GM19455 (cell line): ENCODE measurements around the gene ODC1.
"Not testable (repeated sequence)": the region's sequence is repeated elsewhere in the genome, so short reads cannot be mapped to it uniquely, and the experiment has no call there.

Experiments
- ATAC-seq: cut with Tn5 transposase; IDR thresholded peaks from one replicate; pipeline ENCODE4 v1.9.1; 2021; ENCODE audit not compliant: unreplicated experiment

The ODC1 gene

DNA sequence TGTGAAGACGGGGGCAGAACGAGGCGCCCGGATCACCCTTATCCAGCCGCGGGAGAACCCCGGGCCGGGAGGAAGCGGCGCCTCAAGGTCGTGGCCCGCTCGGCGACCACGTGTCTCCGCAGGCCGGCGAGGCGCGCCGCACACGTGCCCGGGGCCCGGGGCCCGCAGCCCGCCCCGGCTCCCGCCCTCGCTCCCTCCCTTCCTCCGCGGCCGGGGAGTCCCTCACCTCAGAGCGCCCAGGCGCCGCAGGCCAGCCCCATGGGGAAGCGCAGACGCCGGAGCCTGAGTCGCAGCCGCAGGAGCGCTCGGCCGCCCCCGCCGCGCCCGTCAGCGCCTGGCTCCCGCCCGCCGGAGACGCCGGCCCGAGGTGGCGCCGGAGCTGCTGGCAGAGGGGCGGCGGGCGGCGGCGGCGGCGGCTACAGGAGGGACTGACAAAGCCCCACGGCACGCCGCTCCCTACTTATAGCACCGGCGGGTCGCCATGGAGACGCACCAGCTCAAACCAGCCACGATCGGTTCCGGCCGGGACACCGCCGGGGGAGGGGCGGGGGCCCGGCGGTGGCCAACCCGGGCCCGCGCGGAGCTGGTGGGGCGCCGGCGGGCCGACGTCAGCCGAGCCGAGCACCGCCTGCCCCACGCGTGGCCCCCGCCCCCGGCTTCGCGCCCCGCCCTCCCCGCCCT is at the start of gene ODC1:
Gene ODC1, minus strand, starts transcription at position 433 of the 681 bp plus-strand sequence. CDS start 3,295 bp downstream, outside the sequence.
- peak; percentile 69 for ATAC-seq

DNA sequence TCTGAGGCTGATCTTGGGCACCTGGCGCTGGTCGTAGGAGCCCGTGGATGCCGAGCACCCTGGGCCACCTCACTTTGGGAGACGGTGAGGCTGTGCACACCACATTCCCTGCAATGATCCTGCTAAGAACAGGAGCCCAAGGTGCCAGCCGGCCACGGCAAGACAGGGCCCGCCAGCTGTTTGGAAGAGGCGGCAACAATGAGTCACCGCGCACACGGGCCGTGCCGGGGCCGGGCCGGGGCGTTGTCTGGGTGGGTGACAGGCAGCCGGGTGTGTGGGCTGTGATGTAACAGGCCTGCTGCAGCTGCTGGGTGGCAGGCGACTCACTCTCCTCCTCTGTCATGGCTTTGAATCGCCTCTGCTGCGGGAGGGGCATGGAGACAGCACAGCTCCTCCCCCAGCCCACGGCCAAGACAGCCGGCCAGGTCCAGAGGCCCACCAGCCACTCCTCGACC is 49.7 kb upstream of the ODC1 start:
- ATAC-seq = no peak

DNA sequence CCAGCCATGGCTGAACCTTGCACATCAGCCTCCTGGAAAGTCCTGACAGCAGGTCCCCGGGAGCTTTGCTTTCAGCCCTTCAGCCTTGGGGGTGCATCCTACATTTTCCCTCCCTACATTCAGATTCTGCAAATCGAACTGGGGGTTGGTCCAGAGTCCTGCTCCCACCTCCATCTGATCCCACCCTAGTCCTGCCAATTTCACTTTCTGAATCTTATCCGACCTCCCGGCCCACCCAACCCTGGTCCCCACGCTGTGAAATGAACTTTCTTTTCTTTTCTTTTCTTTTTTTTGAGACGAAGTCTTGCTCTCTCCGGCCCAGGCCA is 47.8 kb upstream of the ODC1 start:
- ATAC-seq = no peak

DNA sequence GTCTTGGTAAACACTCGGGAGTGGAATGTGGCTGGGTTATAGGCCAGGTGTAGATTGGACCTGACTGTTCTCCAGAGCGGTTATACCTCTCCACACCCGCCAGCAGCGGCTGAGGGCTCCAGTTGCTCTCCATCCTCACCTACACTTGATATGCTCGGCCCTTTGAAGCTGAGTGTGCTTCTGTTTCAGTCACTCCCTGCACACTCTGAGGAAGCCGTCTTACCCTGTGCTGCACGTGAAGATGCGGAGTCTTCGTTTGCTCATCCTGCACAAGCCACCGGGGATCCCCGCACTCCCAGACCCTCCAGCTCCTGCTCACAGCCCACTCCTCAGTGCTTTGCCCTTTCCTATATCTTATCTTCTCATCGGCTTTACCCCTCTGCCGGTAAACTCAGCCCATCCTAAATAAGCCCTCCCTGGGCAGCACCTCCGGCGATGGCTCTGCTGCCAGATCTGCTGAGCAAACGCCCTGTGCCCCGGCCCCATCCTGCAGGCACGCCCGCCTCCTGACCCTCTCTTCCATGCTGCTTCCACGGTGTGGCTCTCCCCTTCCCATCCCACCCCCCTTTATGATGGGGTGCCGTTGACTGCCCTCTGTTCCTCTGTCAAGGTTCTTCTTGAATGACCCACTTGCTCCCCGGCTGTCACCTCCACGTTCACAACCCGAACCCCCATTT is 47.3 kb upstream of the ODC1 start:
- ATAC-seq = no peak

DNA sequence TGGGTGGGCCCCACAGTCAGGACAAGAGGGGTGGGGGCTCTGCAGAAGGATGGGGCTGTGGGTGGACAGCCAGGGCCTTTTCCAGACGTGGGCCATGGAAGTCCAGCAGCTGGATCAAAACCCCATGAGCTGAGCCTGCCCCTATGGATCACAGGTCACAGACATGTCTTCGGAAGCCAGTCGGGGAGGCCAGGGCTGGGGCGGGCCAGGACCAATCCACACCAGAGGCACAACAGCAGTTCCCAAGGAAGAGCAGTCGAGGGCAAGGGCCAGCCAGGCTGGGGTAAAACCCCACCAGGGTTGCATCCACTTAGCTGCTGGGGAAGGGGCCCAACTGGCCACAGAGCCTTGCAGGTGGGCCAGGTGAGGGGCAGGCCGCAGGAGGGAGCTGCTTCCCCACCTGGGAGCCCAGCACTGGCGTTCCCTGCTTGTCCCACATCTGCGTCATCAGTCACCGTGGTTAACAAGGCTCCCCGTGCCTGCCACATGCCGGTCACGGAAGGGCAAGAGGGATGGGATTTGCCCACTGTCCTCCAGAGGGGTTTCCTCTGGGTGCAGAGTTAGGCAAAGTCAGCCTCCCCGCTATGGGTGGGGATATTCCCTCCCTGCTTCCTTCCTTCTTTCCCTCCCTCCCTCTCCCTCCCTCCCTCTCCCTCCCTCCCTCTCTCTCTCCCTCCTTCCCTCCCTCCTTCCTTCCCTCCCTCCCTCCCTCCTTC is 46.4 kb upstream of the ODC1 start:
- ATAC-seq = no peak

DNA sequence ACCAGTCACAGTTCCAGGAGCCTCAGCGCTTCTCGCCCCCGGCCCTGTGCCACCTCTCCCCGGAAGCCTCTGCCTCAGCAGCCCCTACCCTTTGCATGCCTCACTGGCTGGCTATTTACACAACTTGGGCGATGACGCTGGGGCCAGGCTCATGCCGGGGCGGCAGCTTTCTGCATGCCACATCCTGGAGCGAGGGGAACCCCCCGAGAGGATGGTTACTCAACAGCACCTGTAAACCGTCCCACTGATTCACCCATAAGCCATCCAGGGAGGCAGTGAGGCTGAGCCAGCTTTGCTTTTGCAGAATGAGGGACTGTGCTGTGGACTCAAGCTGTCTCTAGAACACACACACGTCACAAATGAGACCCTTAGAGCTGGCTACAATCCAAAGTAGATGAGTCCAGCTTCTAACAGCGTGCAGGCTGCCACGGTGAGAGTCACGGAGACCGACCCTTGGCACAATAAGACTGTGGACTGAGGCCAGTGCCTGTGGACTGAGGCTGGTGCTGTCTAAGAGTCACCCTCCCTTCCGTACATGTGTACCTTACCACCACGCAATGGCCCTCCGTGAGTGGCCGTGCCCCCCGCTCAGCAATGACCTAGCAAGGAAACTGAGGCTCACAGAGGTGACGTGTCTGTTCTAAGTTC is 45.6 kb upstream of the ODC1 start:
- ATAC-seq = no peak

DNA sequence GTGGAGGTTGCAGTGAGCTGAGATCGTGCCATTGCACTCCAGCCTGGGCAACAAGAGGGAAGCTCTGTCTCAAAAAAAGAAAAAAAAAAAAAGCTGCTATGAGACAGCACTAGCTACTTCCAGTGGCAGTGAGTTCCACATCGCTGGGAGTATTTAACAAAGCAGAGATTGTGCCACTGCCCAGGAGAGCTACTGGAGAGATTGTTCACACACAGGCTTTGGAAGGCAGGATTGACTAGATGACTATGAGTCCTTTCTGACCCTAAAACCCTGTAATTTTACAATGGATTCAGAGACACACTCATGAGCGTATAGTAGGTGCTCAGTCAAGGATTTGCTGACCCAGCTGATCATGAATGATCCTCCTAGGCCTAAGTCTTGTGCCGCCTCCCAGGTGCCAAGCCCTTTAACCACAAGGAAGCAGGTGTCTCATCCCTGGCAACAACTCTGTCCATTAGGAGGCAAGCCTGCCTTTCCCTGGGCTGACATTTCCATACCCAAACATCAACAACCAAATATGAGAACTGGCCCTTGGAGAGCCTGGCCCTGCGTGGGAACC is 45.0 kb upstream of the ODC1 start:
- ATAC-seq = no peak

DNA sequence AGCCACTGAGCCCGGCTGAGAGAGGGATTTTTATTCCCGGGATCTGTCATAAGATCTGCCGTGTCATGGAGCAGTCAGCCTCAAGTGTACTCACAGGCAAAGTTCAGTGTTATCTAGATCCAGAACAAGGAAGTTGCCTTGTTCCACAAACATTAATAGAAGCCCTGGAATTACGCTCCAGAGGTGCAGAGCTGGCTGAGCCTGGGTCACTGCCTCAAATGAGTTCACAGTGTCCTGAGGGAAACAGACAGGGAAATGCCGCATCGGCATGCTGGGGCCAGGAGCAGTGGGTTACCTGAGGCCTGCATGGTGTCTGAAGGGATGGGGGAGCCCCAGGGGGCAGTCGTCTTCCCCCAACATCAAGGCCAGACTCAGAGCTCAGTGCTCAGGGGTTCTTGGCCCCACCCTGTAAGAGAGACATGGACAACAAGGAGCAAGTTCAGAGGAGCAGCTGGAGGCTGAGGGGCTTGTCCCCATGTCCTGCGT is 42.7 kb upstream of the ODC1 start:
- no peak for ATAC-seq

DNA sequence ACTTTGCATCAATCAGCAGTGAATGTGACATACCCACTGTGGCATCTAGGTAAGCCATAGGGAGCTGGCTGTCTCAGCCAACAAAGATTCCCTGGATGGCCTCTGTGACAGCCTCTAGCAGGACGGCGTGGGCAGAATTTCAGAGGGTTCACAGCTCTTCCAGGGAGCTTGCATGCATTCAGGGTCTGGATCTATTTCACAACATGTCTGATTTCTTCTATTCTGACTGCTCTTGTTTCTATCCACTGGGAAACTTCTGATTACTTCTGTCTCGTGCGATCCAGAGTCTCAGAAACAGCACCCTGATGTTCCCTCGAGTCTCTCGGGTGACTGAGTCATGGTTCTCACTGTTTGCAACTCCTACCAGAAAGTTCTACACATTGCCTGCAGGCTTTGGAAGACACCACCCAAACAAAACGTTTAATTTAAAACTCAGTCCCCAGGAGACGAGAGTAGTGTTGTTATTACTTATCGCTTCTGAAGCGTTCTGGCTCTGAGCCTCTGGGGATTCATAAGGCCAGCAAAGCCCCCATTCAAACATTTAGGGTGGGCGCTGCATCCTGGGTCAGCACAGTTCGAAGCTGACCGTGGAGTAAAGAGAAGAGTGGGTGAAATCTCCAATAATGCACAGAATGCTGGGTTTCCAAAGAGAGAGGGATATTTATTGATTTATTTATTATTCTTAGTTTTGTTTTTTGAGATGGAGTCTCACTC is 41.9 kb upstream of the ODC1 start:
- no peak for ATAC-seq

DNA sequence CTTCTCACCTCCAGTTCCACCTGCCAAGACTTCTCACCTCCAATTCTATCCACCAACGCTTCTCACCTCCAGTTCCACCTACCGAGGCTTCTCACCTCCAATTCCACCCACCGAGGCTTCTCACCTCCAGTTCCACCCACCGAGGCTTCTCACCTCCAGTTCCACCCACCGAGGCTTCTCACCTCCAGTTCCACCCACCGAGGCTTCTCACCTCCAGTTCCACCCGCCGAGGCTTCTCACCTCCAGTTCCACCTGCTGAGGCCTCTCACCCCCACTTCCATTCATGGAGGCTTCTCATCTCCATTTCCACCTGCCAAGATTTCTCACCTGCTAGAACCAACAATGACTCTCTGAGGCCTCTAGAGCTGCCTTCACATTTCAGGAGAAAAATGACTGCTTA is 40.0 kb upstream of the ODC1 start:
- not testable (repeated sequence) for ATAC-seq

DNA sequence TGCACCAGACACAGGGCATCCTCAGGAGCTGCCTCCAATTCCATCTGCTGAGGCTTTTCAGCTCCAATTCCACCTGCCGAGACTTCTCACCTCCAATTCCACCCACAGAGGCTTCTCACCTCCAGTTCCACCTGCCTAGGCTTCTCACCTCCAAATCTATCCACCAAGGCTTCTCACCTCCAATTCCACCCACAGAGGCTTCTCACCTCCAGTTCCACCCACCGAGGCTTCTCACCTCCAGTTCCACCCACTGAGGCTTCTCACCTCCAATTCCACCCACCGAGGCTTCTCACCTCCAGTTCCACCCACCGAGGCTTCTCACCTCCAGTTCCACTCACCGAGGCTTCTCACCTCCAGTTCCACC is 39.6 kb upstream of the ODC1 start:
- not testable (repeated sequence) for ATAC-seq

DNA sequence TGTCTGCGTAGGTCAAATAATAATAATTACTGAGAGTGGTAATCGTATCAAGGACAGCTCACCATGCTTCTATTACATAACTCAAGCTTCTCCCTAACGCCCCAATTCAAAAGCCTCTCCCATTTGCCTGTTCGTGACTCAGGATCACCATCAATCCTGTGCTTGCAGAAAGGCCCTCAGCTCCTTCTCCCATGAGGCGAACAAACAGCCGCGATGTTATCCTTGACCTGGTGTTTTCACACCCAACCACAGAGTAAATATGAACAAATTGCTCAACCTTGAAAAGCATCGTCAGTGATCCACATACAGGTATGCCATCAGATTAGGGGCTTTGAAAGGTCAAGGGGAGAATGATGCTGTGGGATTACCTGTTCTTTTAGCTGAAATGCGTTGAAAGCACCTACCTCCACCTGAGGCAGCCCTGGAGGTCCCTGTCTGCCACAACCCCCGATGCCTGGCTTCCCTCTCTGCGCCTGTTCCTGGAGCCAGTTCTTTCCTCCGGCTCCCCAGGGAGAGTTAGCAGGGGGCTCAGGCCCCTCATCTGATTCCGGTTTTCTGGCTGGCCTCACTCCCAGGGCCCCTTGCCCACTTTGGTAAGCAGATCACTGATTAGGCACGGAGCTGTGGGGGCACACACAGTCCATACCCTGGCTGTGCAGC is 39.1 kb upstream of the ODC1 start:
- ATAC-seq = no peak

DNA sequence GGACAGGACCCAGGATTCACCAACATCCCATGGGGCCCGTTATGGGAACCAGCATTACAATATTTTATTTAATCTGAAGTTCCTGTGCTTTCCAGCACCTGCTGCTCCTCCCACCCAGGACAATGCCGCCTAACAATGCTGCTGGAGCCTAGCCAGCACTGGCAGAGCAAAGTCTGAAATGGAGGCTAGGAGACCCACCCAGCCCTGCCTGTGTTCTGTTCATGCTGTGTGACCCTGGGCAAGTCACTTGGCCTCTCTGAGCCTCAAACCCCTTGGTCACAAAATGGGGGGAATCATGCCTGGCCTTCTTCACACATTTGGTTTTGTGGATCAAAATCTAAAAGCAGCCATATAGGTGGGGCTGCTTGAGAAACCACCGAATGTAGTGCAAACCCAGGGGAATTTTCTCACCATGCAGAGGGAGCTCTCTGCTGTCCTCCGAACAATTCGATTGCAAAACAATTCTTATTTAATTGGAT is 38.5 kb upstream of the ODC1 start:
- ATAC-seq = no peak

DNA sequence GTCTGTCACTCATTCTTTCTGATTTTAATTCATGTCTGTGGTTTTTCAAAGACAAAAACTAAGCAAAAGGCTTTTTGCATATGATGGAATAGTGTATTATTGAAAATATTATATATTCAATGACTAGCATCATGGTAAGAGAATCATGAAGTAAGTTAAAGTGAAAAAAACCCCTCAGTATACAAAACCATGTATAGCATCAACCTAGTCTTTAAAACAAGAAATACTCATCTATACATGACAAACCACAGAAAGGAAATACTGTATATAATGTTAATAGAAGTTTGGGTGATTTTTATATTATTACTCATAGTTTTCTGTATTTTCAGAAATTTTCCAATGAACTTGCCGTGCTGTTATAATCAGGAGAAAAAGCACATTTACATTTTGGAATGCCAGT is 38.0 kb upstream of the ODC1 start:
- no peak for ATAC-seq

DNA sequence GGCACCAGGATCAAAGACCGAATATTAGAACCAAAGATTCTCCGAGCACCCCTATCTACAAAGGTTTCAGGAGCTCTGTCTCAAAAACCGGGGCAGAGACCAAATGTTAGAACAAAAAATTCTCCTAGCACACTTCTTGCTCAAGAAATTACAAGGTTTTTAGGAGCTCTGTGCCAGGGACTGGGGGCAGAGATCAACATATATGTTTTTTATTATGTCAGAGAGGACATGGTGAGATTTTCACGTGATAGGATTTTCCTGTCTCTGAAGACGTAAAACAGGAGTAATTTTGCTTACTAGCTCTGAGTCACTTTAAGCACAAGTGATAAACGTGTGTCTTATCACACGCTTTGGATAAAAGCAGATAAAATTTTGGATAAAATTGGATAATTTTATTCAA is 34.8 kb upstream of the ODC1 start:
- ATAC-seq = no peak

DNA sequence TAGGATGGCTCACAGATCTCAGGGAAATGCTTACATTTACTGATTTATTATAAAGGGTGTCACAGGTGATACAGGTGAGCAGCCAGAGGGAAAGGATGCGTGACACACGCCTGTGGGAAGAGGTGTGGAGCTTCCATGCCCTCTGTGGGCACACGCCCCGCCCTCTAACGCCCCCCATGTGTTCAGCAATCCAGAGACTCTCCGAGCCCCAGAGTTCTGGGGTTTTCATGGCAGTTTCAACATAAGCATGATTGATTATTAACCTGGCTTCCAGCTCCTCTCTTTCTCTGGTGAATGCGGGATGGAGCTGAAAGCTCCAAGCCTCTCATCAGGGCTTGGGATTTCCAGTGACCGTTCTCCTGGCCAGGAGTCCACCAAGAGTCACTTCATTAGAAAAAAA is 34.3 kb upstream of the ODC1 start:
- no peak for ATAC-seq

DNA sequence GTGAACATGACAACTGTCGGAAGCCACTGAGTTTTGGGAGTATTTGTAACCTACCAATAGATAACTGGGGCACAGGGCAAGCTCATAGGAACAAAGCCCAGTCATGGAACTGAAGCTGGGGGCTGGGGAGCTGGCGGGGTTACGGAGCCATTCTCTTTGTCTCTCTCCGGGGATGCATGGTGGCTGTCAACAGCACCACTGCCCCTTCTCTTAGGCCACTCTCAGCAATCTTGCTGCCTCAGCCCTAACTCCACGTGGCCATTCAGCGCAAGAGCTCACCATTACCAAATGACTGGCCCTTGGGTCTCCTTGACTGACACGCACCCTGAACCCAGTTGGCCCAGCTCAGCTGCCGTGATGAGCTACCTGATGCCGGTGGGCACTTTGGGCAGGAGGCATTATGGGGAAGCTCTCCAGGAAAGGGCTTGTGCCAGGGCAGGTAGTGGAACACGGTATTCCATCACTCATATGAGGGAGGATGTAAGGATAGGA is 33.6 kb upstream of the ODC1 start:
- ATAC-seq = no peak

DNA sequence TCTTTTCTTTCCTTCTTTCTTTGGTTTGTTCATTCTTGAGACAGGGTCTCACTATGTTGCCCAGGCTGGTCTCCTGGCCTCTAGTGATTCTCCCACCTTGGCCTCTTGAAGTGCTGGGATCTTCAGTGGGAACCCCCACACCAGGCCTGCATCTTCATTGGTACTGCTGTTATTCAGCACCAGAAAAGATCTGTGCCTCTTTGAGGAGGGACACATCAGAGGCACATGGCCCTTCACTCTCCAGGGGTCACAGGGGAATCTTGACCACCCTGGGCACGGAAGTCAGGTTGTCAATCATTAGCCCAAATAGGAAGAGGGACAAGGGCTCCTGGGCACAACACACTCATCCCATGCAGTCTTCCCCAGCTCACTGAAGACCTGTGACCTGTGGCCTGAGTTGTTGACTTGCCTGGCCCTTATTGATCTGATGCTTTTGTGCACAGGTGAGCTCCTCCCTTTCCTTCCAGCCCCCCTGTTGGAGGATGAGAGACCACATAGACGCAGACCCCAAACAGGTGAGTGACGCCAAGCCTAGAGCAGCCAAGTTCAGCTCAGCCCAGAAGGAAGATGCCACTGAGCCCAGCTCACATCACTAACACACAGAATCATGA is 33.0 kb upstream of the ODC1 start:
- no peak for ATAC-seq

DNA sequence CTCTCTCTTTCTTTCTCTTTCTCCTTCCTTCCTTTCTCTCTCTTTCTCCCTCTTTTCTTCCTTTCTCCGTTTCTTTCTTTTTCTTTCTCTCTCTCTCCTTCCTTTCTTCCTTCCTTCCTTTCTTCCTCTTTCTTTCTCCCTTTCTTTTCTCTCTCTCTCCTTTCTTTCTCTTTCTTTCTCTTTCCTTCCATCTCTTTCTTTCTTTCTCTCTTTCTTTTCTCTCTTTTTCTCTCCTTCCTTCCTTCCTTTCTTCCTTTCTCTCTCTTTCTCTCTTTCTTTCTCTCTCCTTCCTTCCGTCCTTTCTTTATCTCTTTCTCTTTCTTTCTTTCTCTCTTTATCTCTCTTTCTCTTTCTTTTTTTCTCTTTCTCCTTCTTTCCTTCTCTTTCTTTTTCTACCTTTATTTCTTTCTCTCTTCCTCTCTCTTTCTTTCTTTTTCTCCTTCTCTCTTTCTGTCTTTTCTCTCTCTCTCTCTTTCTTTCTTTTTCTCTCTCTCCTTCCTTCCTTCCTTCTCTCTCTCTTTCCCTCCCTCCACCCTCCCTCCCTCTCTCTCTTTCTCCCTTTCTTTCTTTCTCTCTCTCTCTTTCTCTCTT is 32.3 kb upstream of the ODC1 start:
- no peak for ATAC-seq
